Astrocyte of the cerebellum (primary cell): ENCODE results near the gene TGM2.

Experiments
- DNase-seq: peaks from one replicate; pipeline ENCODE4 v3.0.0-alpha.2; 2011; ENCODE audit warnings: low read depth
- H3K4me3 ChIP-seq: 2 replicates; pipeline ENCODE4 v1.5.1; 2011; ENCODE audit warnings: mild to moderate bottlenecking, low read depth, low read length, moderate library complexity
- in situ Hi-C: cut with HindIII; loops from 2 replicates; pipeline ENCODE4 v1.10.0; 2017; ENCODE audit warnings: low sequenced_read_pairs
- TF ChIP-seq, protein P1 (sequence below): IDR thresholded peaks from 2 replicates; pipeline ENCODE4 v1.5.1; 2012; ENCODE audit warnings: low read length, low read depth, moderate library complexity, mild to moderate bottlenecking; ENCODE audit errors: missing control alignments

Gene TGM2

DNA sequence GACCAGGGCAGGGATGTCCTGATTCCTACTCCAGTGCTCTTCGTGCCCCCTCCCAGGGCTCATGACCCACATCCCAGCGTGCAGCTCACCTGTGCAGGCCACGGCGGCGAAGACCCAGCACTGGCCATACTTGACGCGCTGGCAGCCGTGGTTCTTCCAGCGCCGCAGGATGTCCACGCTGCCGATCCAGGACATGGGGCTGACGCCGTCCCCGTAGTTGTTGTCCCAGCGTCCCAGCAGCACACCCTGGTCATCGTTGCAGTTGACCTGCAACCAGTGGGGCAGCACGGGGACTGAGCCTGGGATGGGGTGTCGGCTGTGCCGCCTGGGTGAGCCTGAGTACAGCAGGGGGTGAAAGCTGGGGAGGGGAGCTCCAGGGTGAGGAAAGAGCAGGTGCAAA, 18.4 kb downstream of the TGM2 start:
- TF ChIP-seq, protein P1, sequence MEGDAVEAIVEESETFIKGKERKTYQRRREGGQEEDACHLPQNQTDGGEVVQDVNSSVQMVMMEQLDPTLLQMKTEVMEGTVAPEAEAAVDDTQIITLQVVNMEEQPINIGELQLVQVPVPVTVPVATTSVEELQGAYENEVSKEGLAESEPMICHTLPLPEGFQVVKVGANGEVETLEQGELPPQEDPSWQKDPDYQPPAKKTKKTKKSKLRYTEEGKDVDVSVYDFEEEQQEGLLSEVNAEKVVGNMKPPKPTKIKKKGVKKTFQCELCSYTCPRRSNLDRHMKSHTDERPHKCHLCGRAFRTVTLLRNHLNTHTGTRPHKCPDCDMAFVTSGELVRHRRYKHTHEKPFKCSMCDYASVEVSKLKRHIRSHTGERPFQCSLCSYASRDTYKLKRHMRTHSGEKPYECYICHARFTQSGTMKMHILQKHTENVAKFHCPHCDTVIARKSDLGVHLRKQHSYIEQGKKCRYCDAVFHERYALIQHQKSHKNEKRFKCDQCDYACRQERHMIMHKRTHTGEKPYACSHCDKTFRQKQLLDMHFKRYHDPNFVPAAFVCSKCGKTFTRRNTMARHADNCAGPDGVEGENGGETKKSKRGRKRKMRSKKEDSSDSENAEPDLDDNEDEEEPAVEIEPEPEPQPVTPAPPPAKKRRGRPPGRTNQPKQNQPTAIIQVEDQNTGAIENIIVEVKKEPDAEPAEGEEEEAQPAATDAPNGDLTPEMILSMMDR, result no peak
- no peak overlapping the region for H3K4me3 ChIP-seq
- in situ Hi-C loops, result no loop called here
- DNase-seq, result no peak

DNA sequence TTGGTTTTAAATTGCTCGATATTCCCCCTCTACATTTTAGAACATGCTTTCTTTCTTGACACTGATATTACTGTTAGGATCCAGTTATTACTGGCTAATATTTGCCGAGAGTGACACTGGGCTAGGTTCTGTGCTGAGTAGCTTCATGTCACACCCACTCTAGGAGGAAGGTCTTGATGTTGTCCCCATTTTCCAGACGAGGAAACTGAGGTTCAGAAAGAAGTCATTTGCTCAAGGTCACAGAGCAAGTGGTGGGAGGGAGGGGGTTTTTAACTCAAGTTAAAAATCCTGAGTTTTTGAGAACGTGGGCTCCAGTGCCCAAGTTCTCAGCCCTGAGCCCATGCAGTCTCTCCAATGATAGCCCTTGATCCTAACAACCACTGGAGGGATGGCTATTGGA, 18.9 kb downstream of the TGM2 start:
- no peak for DNase-seq
- no peak overlapping the region for H3K4me3 ChIP-seq
- TF ChIP-seq, protein P1, result no peak
- in situ Hi-C loops, result no loop called here

DNA sequence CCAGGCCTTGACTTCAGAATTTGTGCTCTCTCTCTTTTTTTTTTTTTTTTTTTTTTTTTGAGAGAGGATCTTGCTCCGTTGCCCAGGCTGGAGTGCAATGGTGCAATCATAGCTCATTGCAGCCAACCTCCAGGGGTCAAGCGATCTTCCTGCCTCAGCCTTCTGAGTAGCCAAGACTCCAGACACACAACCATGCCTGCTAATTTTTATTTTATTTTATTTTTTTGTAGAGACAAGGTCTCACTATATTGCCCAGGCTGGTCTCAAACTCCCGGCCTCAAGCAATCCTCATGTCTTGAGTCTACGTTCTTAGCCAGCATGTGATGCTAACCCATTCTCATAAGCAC, 19.4 kb downstream of the TGM2 start:
- in situ Hi-C loops, result no loop called here
- TF ChIP-seq, protein P1, result no peak
- no peak overlapping the region for H3K4me3 ChIP-seq
- DNase-seq, result no peak

DNA sequence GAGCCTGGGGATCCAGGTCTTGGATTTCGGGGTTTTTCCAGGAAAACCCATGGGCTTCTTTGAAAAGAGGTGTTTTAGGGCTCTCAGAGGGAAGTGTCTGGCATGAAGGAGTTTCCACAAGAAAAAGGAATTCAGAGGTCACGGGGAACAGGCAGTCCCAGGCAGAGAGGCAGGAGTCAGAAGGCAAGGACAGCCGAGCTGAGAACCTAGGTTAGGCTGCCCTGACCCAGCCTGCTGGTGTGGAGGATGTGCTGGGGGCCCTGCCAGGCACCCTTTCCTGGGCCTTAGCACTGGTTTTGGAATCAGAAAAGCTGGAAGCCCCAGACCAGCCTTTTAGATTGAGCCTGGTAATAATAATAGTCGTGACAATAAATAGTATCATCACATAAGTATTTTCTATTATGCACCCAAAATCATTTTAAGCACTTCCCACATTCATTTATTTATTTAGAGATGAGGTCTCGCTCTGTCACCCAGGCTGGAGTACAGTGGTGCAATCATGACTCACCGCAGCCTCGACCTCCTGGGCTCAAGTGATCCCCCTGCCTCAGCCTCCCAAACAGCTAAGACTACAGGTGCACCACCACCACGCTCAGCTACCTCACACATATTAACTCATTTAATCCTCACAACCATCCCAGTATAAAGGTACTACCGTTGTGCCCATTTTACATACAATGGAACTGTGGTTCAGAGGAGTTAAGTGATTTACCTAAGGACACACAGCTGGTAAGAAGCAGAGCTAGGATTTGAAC, 19.9 kb downstream of the TGM2 start:
- no peak for DNase-seq
- in situ Hi-C loops, result no loop called here

DNA sequence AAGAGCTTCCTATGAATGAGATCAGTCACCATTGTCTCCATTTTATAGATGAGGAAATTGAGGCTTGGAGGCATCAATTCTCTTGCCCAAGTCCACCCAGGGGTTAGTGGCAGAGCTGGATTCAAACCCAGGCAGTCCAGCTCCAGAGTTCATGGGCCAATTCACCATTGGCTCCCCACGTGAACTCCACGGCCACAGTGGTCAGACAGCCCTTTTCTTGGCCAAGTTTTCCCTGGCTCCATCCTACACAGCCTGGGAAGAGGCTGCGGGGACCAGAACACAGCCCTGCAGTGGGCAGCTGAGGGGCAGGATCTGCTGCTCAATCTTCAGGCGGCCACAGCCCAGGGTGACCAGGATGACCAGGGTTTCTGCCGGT, 20.5 kb downstream of the TGM2 start:
- in situ Hi-C loops, result no loop called here
- TF ChIP-seq, protein P1, result no peak
- no peak for DNase-seq
- H3K4me3 ChIP-seq, result no peak overlapping the region

More for the DNA sequence above, 19.9 kb downstream of the TGM2 start:
- H3K4me3 ChIP-seq, result no peak overlapping the region
- TF ChIP-seq, protein P1, result no peak

DNA sequence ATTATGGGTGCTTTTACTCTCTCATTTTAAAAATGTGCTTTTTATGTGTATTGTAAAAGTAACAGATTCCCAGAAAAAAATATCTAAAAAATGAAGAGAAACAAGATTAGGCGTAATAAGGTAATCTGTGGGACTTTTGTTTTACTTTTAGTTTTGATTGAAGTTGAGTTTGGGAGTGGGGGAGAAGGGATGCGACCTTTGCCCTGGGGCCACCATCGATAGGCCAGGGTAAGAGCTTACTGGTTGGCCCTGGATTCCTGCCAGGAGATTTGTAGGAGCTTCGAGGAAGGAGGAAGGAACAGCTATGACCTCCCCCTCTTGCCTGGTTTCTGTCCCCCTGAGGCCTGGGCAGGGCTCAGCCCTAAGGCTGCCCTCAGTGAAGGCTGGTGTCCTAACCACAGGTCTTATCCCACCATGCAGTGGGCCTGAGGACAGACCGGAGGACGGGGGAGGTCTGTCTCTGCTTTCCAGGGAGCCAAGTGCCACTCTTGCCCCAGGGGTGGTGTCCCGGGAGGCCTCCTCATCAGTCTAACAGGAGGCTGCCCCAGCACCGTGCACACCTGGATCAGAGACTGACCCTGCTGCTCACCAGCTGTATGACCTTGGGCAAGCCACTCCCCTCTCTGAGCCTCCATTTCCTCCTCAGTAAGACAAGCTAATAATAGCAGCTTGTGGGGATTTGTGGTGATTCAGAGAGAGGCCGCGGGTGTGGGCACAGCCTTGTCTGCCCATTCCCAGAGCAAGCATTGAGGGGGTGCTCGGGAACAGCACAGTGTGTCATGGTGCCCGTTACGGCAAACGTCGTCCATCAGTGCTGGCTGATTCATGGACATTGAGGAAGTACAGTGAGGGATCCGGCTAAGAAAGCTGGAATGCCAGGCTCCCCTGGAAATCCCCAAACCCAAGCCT, 21.2 kb downstream of the TGM2 start:
- DNase-seq, result no peak
- TF ChIP-seq, protein P1, result no peak
- in situ Hi-C loops, result no loop called here
- H3K4me3 ChIP-seq, result no peak overlapping the region
